ENCODE measurements around the gene RBM10. TPM values are rescaled to one million over a fixed set of nuclear protein-coding genes. Genes with fewer than 3 reads are reported as not detected.

RBM10 gene
- total RNA-seq, 4 donors from 2014 or later = 25.2 to 33.1 (median 29.2) TPM

GRCh38 chrX:47162927-47163583 is 18.0 kb downstream of the RBM10 start:
- Histone ChIP-seq H3K36me3 (peaks cover 0 to 7% of the 10 kb centered on the region in 2 donors), H3K27ac (no peak overlapping the region), H3K27me3 (no peaks in the 10 kb centered on the region), H3K4me1 (no peaks in the 10 kb centered on the region), H3K9me3 (no peaks in the 10 kb centered on the region), H3K4me3 (no peak overlapping the region)
- 96 to 97% methylated on average over 5 of the region's 5 CpGs for WGBS, 2 donors (ENCODE audit: low coverage in 1 of 2)
- no peak for ATAC-seq
- TF ChIP-seq POLR2AphosphoS5 (IDR thresholded peaks at IDR 0.05) = no peak
- no peak for TF ChIP-seq POLR2A (IDR thresholded peaks at IDR 0.05)
- TF ChIP-seq CTCF (IDR thresholded peaks at IDR 0.05) = no peak
- TF ChIP-seq EP300 (IDR thresholded peaks at IDR 0.05) = no peak

GRCh38 chrX:47164420-47164819 is 19.4 kb downstream of the RBM10 start:
- no peaks in the 10 kb centered on the region for H3K4me1 ChIP-seq
- no peaks in the 10 kb centered on the region for H3K9me3 ChIP-seq
- H3K27ac ChIP-seq = no peak overlapping the region
- H3K4me3 ChIP-seq = no peak overlapping the region
- H3K36me3 ChIP-seq = peaks cover 0 to 10% of the 10 kb centered on the region in 2 donors
- ATAC-seq = no peak
- TF ChIP-seq POLR2A (IDR thresholded peaks at IDR 0.05) = no peak
- WGBS, 2 donors (ENCODE audit: low coverage in 1 of 2) = 90 to 100% methylated on average over 1 to 2 of the region's 3 CpGs
- H3K27me3 ChIP-seq = no peaks in the 10 kb centered on the region

- Histone ChIP-seq H3K4me3 (no peak overlapping the region), H3K36me3 (peaks cover 0 to 28% of the 10 kb centered on the region in 2 donors), H3K27me3 (no peaks in the 10 kb centered on the region), H3K4me1 (peaks cover 0 to 14% (median 0%) of the 10 kb centered on the region in 3 donors), H3K27ac (no peak overlapping the region), H3K9me3 (no peaks in the 10 kb centered on the region)
- 80 to 100% methylated on average over 1 to 3 of the region's 5 CpGs for WGBS, 2 donors (ENCODE audit: low coverage in 1 of 2)
- no peak for ATAC-seq
- TF ChIP-seq CTCF (IDR thresholded peaks at IDR 0.05) (no peak), POLR2A (IDR thresholded peaks at IDR 0.05) (no peak), POLR2AphosphoS5 (IDR thresholded peaks at IDR 0.05) (no peak), EP300 (IDR thresholded peaks at IDR 0.05) (no peak)
These were observed 21.1 kb downstream of the RBM10 start for GRCh38 chrX:47166126-47166525.

GRCh38 chrX:47168495-47169073 is 23.6 kb downstream of the RBM10 start:
- Histone ChIP-seq H3K9me3 (no peaks in the 10 kb centered on the region), H3K4me3 (no peak overlapping the region), H3K27ac (no peak overlapping the region), H3K27me3 (no peaks in the 10 kb centered on the region), H3K4me1 (peaks cover 0 to 14% (median 0%) of the 10 kb centered on the region in 3 donors), H3K36me3 (peaks cover 0 to 45% of the 10 kb centered on the region in 2 donors)
- WGBS, 2 donors (ENCODE audit: low coverage in 1 of 2) = 85 to 93% methylated on average over 6 of the region's 6 CpGs
- TF ChIP-seq CTCF (IDR thresholded peaks at IDR 0.05) (no peak), EP300 (IDR thresholded peaks at IDR 0.05) (no peak), POLR2A (IDR thresholded peaks at IDR 0.05) (no peak), POLR2AphosphoS5 (IDR thresholded peaks at IDR 0.05) (no peak)
- ATAC-seq = no peak

- H3K27me3 ChIP-seq = no peaks in the 10 kb centered on the region
- peaks cover 0 to 52% of the 10 kb centered on the region in 2 donors for H3K36me3 ChIP-seq
- TF ChIP-seq POLR2A (IDR thresholded peaks at IDR 0.05) (no peak), EP300 (IDR thresholded peaks at IDR 0.05) (no peak), CTCF (IDR thresholded peaks at IDR 0.05) (no peak), POLR2AphosphoS5 (IDR thresholded peaks at IDR 0.05) (no peak)
- no peak overlapping the region for H3K27ac ChIP-seq
- no peak overlapping the region for H3K4me3 ChIP-seq
- no peak for ATAC-seq
- no peaks in the 10 kb centered on the region for H3K9me3 ChIP-seq
- WGBS, 2 donors (ENCODE audit: low coverage in 1 of 2) = 90% methylated on average over 2 of the region's 19 CpGs; no CpG with 5 or more reads in 1 of the 2 donors
- H3K4me1 ChIP-seq = peaks cover 0 to 14% (median 0%) of the 10 kb centered on the region in 3 donors
These were observed 24.3 kb downstream of the RBM10 start for GRCh38 chrX:47169273-47169672.

Data from gastroesophageal sphincter (tissue), 4 donors.